ENCODE measurements around the gene DPP6. TPM values are rescaled to one million over a fixed set of nuclear protein-coding genes. Genes with fewer than 3 reads are reported as not detected.
"Not testable (repeated sequence)": the region's sequence is repeated elsewhere in the genome, so short reads cannot be mapped to it uniquely, and the experiment has no call there.

Gene DPP6
- total and polyA plus RNA-seq, 11 donors, result 0.05 to 2.9 (median 0.11) TPM; not detected in 3

DNA sequence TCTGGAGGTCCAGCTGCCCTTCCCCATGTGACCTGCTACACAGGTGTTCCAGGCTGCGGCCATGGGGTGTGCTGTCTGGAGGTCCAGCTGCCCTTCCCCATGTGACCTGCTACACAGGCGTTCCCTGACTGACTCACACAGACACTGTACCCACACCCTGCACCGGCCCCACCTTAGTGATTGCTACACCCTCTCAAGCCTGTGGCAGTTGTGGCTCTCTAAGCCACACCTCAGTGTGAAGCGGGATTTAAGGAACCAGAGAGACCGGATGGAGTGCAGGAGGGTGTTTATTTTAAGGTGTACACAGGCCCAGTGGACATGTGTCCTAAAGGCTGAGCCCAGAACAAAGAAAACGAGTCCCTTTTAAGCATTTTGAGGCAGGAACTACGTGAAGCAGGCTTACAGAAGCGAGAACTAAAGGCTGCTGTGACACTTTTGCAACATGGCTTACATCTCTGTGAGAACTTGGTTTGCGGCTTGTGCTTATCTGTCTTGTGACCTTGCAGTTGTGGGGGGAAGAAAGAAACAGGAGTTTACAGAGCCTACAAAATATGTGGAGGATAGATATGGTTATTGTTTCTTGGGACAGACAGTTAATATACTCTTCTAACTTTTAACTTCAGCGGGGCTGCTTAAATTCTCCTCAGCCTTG lies 624.4 kb downstream of the DPP6 start:
- no peak overlapping the region for H3K4me3 ChIP-seq
- no peak overlapping the region for H3K27ac ChIP-seq
- no peak for TF ChIP-seq POLR2A (IDR thresholded peaks at IDR 0.05)
- TF ChIP-seq, protein P1, sequence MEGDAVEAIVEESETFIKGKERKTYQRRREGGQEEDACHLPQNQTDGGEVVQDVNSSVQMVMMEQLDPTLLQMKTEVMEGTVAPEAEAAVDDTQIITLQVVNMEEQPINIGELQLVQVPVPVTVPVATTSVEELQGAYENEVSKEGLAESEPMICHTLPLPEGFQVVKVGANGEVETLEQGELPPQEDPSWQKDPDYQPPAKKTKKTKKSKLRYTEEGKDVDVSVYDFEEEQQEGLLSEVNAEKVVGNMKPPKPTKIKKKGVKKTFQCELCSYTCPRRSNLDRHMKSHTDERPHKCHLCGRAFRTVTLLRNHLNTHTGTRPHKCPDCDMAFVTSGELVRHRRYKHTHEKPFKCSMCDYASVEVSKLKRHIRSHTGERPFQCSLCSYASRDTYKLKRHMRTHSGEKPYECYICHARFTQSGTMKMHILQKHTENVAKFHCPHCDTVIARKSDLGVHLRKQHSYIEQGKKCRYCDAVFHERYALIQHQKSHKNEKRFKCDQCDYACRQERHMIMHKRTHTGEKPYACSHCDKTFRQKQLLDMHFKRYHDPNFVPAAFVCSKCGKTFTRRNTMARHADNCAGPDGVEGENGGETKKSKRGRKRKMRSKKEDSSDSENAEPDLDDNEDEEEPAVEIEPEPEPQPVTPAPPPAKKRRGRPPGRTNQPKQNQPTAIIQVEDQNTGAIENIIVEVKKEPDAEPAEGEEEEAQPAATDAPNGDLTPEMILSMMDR (IDR thresholded peaks at IDR 0.05), result no peak
- no peaks in the 10 kb centered on the region for H3K36me3 ChIP-seq
- H3K27me3 ChIP-seq, result no peaks in the 10 kb centered on the region
- no peaks in the 10 kb centered on the region for H3K4me1 ChIP-seq
- DNase-seq (no peak), ATAC-seq (no peak)
- no peaks in the 10 kb centered on the region for H3K9me3 ChIP-seq
- WGBS, 4 donors, result 66 to 73% (median 69%) methylated on average over 9 to 10 of the region's 10 CpGs
- intact Hi-C loops (cut with DNase I), result no loop called here

DNA sequence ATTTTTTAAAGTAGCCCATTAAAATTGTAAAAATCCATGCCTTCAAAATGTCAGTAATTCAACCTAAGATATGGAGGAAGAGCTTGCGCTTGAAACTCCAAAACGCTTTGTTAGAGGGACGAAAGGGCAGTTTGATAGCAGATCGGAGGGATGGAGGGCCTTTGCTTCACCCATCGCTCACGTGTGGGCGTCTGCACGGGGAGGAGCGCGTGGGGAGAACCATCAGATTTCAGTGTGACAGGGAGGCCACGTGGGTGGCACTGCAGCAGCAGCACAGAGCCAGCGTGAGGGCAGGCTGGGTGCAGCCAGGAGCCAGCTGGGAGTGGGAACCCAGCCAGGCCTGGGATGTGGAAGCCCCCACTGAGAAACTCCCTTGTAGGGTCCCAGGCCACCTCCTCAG lies 625.3 kb downstream of the DPP6 start:
- ATAC-seq (no peak), DNase-seq (no peak)
- Histone ChIP-seq H3K4me3 (no peak overlapping the region), H3K9me3 (no peaks in the 10 kb centered on the region), H3K27me3 (no peaks in the 10 kb centered on the region), H3K4me1 (no peaks in the 10 kb centered on the region), H3K36me3 (no peaks in the 10 kb centered on the region), H3K27ac (no peak overlapping the region)
- WGBS, 4 donors, result 79 to 87% (median 84%) methylated on average over 12 of the region's 12 CpGs
- intact Hi-C loops (cut with DNase I), result no loop called here
- TF ChIP-seq, protein P1 (IDR thresholded peaks at IDR 0.05), result no peak

DNA sequence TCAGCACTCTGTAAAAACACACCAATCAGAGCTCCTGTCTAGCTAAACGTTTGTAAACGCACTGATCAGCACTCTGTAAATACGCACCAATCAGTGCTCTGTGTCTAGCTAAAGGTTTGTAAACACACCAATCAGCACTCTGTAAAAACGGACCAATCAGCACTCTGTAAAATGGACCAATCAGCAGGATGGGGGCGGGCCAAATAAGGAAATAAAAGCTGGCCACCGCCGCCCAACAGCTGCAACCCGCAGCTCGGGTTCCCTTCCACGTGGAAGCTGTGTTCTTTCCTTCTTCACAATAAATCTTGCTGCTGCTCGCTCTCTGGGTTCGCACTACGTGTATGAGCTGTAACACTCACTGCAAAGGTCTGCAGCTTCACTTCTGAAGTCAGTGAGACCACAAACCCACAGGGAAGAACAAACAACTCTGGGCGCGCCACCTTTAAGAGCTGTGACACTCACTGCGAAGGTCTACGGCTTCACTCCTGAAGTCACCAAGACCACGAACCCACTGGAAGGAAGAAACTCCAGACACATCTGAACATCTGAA lies 625.9 kb downstream of the DPP6 start:
- H3K27ac ChIP-seq; H3K27me3 ChIP-seq; ATAC-seq; intact Hi-C loops (cut with DNase I); H3K36me3 ChIP-seq; DNase-seq; H3K9me3 ChIP-seq; H3K4me3 ChIP-seq; H3K4me1 ChIP-seq: not testable (repeated sequence)
- WGBS, 4 donors, result 85 to 89% (median 87%) methylated on average over 18 of the region's 18 CpGs

DNA sequence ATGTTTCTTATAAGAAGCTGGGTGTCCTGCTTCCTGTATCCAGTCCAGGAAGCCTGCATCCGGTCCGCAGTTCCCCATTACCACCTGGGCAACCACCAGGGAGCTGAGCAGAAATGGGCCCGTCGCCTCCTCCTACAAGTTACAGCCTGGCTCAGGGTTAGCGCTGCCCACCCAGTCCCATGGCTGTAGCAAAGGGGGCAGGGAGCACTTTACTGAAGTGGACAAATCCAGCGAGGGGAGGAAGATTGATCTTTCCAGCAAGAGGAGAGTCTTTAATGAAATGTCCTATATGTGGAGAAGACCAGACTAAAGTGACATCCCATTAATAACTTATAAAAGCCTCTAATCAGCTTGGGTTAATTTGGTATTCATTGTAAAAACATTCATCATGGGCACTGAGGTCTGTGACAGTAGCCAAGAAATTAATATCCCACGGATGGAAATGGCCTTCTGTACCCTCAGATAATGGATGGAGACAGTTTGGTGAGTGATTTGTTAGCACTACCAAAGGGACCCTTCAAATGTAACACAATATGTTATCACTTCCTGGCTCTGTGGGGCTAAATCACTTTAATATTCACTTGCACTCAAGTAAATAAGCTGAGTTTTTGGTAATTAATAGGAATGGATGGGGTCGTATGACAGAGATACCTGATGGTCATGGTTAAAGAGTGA lies 627.3 kb downstream of the DPP6 start:
- no peaks in the 10 kb centered on the region for H3K4me1 ChIP-seq
- ATAC-seq, result no peak
- 77 to 80% (median 78%) methylated on average over 8 of the region's 8 CpGs for WGBS, 4 donors
- H3K9me3 ChIP-seq, result no peaks in the 10 kb centered on the region
- intact Hi-C loops (cut with DNase I), result no loop called here
- TF ChIP-seq POLR2A (IDR thresholded peaks at IDR 0.05), result no peak
- TF ChIP-seq, protein P1 (IDR thresholded peaks at IDR 0.05), result no peak
- no peak for DNase-seq
- no peak overlapping the region for H3K27ac ChIP-seq
- peaks cover 0 to 7% (median 0%) of the 10 kb centered on the region in 9 donors for H3K27me3 ChIP-seq
- H3K4me3 ChIP-seq, result no peak overlapping the region
- no peaks in the 10 kb centered on the region for H3K36me3 ChIP-seq

Measured in heart left ventricle (tissue), 16 donors.